NOMO-1 (cell line): Measurements from ENCODE around the gene SLC5A1.

ENCODE experiments used
- DNase-seq, 2 experiments: peaks; one replicate each; lab custom pipeline; 2025; ENCODE audit not compliant: unreplicated experiment in 2 of 2; lab: John Stamatoyannopoulos, UW

The SLC5A1 gene

GRCh38 chr22:32050678-32051515 lies 7.8 kb downstream of the SLC5A1 start:
- peak in 1 of 2 experiments; percentile 5 for DNase-seq

GRCh38 chr22:32052244-32052643 lies 9.2 kb downstream of the SLC5A1 start:
- no peak for DNase-seq

GRCh38 chr22:32052936-32053791 lies 10.1 kb downstream of the SLC5A1 start:
- no peak for DNase-seq

- no peak for DNase-seq
These were observed 12.0 kb downstream of the SLC5A1 start for GRCh38 chr22:32055069-32055468.

GRCh38 chr22:32058656-32059260 lies 15.7 kb downstream of the SLC5A1 start:
- DNase-seq: no peak

GRCh38 chr22:32059426-32059825 lies 16.4 kb downstream of the SLC5A1 start:
- DNase-seq: no peak

GRCh38 chr22:32063701-32064100 lies 20.6 kb downstream of the SLC5A1 start:
- no peak for DNase-seq

GRCh38 chr22:32066820-32067219 lies 23.8 kb downstream of the SLC5A1 start:
- no peak for DNase-seq

- DNase-seq: no peak
These were observed 24.6 kb downstream of the SLC5A1 start for GRCh38 chr22:32067613-32068012.

GRCh38 chr22:32069579-32070372 lies 26.7 kb downstream of the SLC5A1 start:
- no peak for DNase-seq

GRCh38 chr22:32073262-32073661 lies 30.2 kb downstream of the SLC5A1 start:
- DNase-seq: no peak

GRCh38 chr22:32073823-32074380 lies 30.8 kb downstream of the SLC5A1 start:
- DNase-seq: no peak

- no peak for DNase-seq
These were observed 33.1 kb downstream of the SLC5A1 start for GRCh38 chr22:32075997-32076760.

- no peak for DNase-seq
These were observed 33.7 kb downstream of the SLC5A1 start for GRCh38 chr22:32076761-32077084.

- DNase-seq: no peak
These were observed 34.1 kb downstream of the SLC5A1 start for GRCh38 chr22:32077151-32077550.

- no peak for DNase-seq
These were observed 36.3 kb downstream of the SLC5A1 start for GRCh38 chr22:32079130-32080089.

- peak in 1 of 2 experiments; percentile 15 for DNase-seq
These were observed 37.8 kb downstream of the SLC5A1 start for GRCh38 chr22:32080904-32081303.

- no peak for DNase-seq
These were observed 39.3 kb downstream of the SLC5A1 start for GRCh38 chr22:32082331-32082730.

- DNase-seq: no peak
These were observed 39.9 kb downstream of the SLC5A1 start for GRCh38 chr22:32083000-32083399.
